Gastroesophageal sphincter (tissue), 3 donors: Measurements from ENCODE around the gene CHSY3.

Experiments used
- EP300 ChIP-seq: sonication (generic); formaldehyde crosslinking; IDR thresholded peaks from one replicate; pipeline ENCODE4 v1.6.1; 2017; ENCODE audit warnings: antibody characterized with exemption, mild to moderate bottlenecking
- POLR2A ChIP-seq, 2 donors: fragments of 450-650 bp; IDR thresholded peaks; one replicate each; pipeline ENCODE4 v1.6.1; 2017; ENCODE audit warnings: antibody characterized with exemption in 2 of 2, mild to moderate bottlenecking in 2 of 2, moderate library complexity in 1 of 2
- TF ChIP-seq, protein P1 (sequence below), 4 experiments: fragments of 200-600 bp in 2 of 4; fragments of 450-650 bp in 2 of 4; sonication (generic) in 1 of 4; IDR thresholded peaks; one replicate each; pipeline ENCODE4 v1.5.1; 2017 to 2019; ENCODE audit warnings: antibody characterized with exemption in 4 of 4, mild to moderate bottlenecking in 2 of 4, moderate library complexity in 2 of 4

- no peak for TF ChIP-seq EP300
- no peak for TF ChIP-seq POLR2A (IDR thresholded peaks at IDR 0.05)
- TF ChIP-seq, protein P1, sequence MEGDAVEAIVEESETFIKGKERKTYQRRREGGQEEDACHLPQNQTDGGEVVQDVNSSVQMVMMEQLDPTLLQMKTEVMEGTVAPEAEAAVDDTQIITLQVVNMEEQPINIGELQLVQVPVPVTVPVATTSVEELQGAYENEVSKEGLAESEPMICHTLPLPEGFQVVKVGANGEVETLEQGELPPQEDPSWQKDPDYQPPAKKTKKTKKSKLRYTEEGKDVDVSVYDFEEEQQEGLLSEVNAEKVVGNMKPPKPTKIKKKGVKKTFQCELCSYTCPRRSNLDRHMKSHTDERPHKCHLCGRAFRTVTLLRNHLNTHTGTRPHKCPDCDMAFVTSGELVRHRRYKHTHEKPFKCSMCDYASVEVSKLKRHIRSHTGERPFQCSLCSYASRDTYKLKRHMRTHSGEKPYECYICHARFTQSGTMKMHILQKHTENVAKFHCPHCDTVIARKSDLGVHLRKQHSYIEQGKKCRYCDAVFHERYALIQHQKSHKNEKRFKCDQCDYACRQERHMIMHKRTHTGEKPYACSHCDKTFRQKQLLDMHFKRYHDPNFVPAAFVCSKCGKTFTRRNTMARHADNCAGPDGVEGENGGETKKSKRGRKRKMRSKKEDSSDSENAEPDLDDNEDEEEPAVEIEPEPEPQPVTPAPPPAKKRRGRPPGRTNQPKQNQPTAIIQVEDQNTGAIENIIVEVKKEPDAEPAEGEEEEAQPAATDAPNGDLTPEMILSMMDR (IDR thresholded peaks at IDR 0.05), result no peak
Observed at GRCh38 chr5:130137681-130138080, 233.4 kb downstream of the CHSY3 start.
